SU-DHL-6 (cell line): ENCODE data around the gene UBE4B.

Source experiments
- H2AFZ ChIP-seq: fragments of 200-600 bp; sonication (generic); 2 replicates; pipeline ENCODE4 v1.6.1; 2014; ENCODE audit warnings: low read depth, mild to moderate bottlenecking, moderate library complexity, mixed read lengths, antibody characterized with exemption, low read length; ENCODE audit not compliant: severe bottlenecking
- H3F3A ChIP-seq: fragments of 200-600 bp; shearing (Covaris generic); 2 replicates; pipeline ENCODE4 v1.6.0; 2016; ENCODE audit warnings: antibody characterized with exemption, mild to moderate bottlenecking; ENCODE audit not compliant: insufficient read depth
- H3K27ac ChIP-seq: fragments of 200-600 bp; sonication (generic); 2 replicates; pipeline ENCODE4 v1.5.1; 2016; ENCODE audit warnings: low read depth, mild to moderate bottlenecking, low read length, moderate library complexity, mixed read lengths
- H3K27me3 ChIP-seq: fragments of 200-600 bp; sonication (generic), shearing (Covaris generic); 2 replicates; pipeline ENCODE4 v1.6.0; 2014; ENCODE audit warnings: mild to moderate bottlenecking, low read length
- H3K36me3 ChIP-seq: fragments of 200-600 bp; sonication (generic); 2 replicates; pipeline ENCODE4 v1.6.1; 2014; ENCODE audit warnings: mild to moderate bottlenecking, low read length, mixed read lengths
- H3K4me2 ChIP-seq: fragments of 300-600, 200-600 bp; shearing (Covaris generic), sonication (generic); 2 replicates; pipeline ENCODE4 v1.6.0; 2014; ENCODE audit warnings: low read length, low read depth, mild to moderate bottlenecking; ENCODE audit not compliant: poor library complexity, severe bottlenecking
- H3K4me3 ChIP-seq: fragments of 200-600 bp; sonication (generic); 2 replicates; pipeline ENCODE4 v1.5.1; 2014; ENCODE audit warnings: antibody characterized with exemption, low read length, mild to moderate bottlenecking, mixed read lengths; ENCODE audit not compliant: insufficient read depth, poor library complexity, severe bottlenecking
- H3K79me2 ChIP-seq: fragments of 200-600 bp; sonication (generic); 2 replicates; pipeline ENCODE4 v1.6.1; 2014; ENCODE audit warnings: mild to moderate bottlenecking, low read length, moderate library complexity; ENCODE audit not compliant: insufficient read depth
- H3K9ac ChIP-seq: fragments of 200-600 bp; sonication (generic); 2 replicates; pipeline ENCODE4 v1.7.0; 2014; ENCODE audit warnings: mild to moderate bottlenecking, low read length
- H3K9me2 ChIP-seq: fragments of 200-600 bp; sonication (generic); replicated peaks from 2 replicates; pipeline ENCODE4 v1.6.1; 2014; ENCODE audit warnings: low read length; ENCODE audit not compliant: insufficient read depth
- H3K9me3 ChIP-seq: fragments of 200-600 bp; sonication (generic); 2 replicates; pipeline ENCODE4 v1.6.1; 2014; ENCODE audit warnings: low read length, mixed read lengths; ENCODE audit not compliant: insufficient read depth
- H4K20me1 ChIP-seq: fragments of 200-600 bp; sonication (generic); 2 replicates; pipeline ENCODE4 v1.6.1; 2014; ENCODE audit warnings: low read depth, mild to moderate bottlenecking, antibody characterized with exemption, low read length, moderate library complexity, mixed read lengths
- CTCF ChIP-seq: fragments of 200-600 bp; sonication (generic); IDR thresholded peaks from one replicate; pipeline ENCODE4 v1.5.1; 2017; ENCODE audit warnings: antibody characterized with exemption, mild to moderate bottlenecking, low read length, moderate library complexity; ENCODE audit not compliant: insufficient read depth, poor library complexity, severe bottlenecking
- EZH2phosphoT487 ChIP-seq: fragments of 200-600 bp; sonication (generic), shearing (Covaris generic); conservative IDR thresholded peaks from 2 replicates; pipeline ENCODE4 v1.6.1; 2018; ENCODE audit warnings: mild to moderate bottlenecking, antibody characterized with exemption, low read length, moderate library complexity, mixed read lengths

The UBE4B gene

GRCh38 chr1:10160907-10161490 is 128.2 kb downstream of the UBE4B start:
- no peak overlapping the region for H3K4me2 ChIP-seq
- no peak overlapping the region for H2AFZ ChIP-seq
- H3F3A ChIP-seq = no peaks in the 10 kb centered on the region
- no peaks in the 10 kb centered on the region for H3K27me3 ChIP-seq
- no peak overlapping the region for H3K27ac ChIP-seq
- H3K9me3 ChIP-seq = no peaks in the 10 kb centered on the region
- TF ChIP-seq CTCF (no peak), EZH2phosphoT487 (no peak)
- H4K20me1 ChIP-seq = no peaks in the 10 kb centered on the region
- H3K79me2 ChIP-seq = no peaks in the 10 kb centered on the region
- H3K9ac ChIP-seq = no peak overlapping the region
- no peak overlapping the region for H3K4me3 ChIP-seq
- no peaks in the 10 kb centered on the region for H3K36me3 ChIP-seq
- no peaks in the 10 kb centered on the region for H3K9me2 ChIP-seq

- no peaks in the 10 kb centered on the region for H3K27me3 ChIP-seq
- no peak overlapping the region for H3K4me2 ChIP-seq
- no peaks in the 10 kb centered on the region for H3F3A ChIP-seq
- no peaks in the 10 kb centered on the region for H3K9me2 ChIP-seq
- TF ChIP-seq CTCF (no peak), EZH2phosphoT487 (no peak)
- H2AFZ ChIP-seq = no peak overlapping the region
- no peaks in the 10 kb centered on the region for H3K79me2 ChIP-seq
- no peaks in the 10 kb centered on the region for H4K20me1 ChIP-seq
- no peak overlapping the region for H3K4me3 ChIP-seq
- no peak overlapping the region for H3K9ac ChIP-seq
- H3K27ac ChIP-seq = no peak overlapping the region
- no peaks in the 10 kb centered on the region for H3K36me3 ChIP-seq
- no peaks in the 10 kb centered on the region for H3K9me3 ChIP-seq
Observed at GRCh38 chr1:10161541-10162290, 129.0 kb downstream of the UBE4B start.

- TF ChIP-seq CTCF (no peak), EZH2phosphoT487 (no peak)
- H3K79me2 ChIP-seq = no peaks in the 10 kb centered on the region
- H3K36me3 ChIP-seq = no peaks in the 10 kb centered on the region
- no peak overlapping the region for H3K4me2 ChIP-seq
- no peaks in the 10 kb centered on the region for H3K9me3 ChIP-seq
- H3F3A ChIP-seq = no peaks in the 10 kb centered on the region
- H3K9ac ChIP-seq = no peak overlapping the region
- no peak overlapping the region for H3K27ac ChIP-seq
- H2AFZ ChIP-seq = no peak overlapping the region
- no peaks in the 10 kb centered on the region for H4K20me1 ChIP-seq
- H3K27me3 ChIP-seq = no peaks in the 10 kb centered on the region
- no peaks in the 10 kb centered on the region for H3K9me2 ChIP-seq
- no peak overlapping the region for H3K4me3 ChIP-seq
Observed at GRCh38 chr1:10168912-10169514, 136.3 kb downstream of the UBE4B start.
